T-helper 9 cell (primary cell): ENCODE results near the gene RAMACL.

ENCODE experiments used
- DNase-seq: peaks from one replicate; pipeline ENCODE4 v3.0.0-alpha.2; 2020

The RAMACL gene

DNA sequence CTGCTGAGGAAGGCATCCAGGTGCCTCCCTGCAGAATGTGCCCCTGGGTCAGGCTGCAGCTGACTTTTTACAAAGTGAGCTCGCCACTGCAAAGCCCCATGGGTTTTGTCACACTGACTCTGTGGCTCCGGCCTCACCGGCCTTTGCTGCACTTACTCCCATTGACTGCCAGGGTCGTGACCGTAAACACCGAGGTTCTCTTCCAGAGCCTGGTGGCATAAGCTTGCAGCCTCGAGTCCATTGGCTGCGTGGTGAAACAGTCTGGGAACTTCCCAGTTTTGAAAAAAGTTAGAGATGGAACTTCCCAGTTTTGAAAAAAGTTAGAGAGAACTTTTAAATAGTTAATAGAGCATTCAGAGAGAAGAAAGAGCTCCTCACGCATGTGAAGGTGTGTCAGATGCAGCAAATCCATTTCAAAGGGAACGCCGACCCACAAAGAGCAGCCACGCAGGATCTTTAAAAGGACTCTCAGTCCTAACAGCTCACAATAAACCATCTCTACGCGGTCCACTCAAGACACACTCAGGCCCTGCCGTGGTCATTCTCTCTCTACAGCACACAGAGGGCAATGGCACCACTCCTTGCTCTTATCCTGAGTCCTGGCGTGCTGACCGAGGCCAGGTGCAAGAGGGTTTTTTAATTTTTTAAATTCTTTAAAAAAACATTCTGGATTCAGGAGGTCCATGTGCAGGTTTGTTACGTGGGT, 12.8 kb downstream of the RAMACL start:
- no peak for DNase-seq

DNA sequence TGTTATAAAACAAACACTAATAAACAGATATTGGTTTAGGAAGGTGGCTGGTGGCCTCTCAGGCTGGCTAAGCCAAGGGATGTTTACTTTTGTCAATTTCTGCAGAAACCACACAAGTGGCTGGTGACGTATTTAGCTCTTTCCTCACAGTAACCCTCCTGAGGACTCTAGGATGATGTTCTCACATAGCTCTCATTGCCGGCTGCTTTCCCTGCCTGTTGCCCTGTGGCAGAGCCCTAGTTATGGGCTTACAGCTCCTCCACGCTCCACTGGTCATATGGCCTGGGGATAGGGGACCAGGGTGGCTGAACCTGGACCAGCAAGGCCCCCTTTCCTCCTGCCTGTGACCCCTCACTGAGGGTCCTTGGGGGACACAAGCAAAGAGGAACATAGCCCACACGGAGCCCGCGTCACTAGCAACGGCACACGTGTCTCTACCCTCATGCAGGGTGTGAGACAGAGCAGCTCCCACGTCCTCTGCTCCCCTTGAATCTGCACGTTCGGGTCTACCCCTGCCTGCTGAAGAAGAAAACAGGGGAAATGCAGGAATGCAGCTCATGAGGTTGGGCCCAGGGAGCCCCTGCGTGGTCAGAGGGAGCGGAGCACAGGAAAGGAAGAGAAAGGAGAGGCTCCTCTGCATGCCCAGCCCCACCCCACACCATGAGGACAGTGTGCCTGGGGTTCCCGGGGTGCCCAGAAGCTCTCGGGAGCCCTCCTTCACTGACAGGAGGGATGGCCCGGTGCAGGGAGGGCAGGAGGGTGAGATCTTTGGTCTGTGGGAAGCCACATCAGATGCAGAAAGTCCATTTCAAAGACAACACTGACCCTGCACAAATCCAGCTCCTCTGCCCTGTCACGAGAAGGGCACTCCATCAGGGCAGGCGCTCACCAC, 13.9 kb downstream of the RAMACL start:
- no peak for DNase-seq

DNA sequence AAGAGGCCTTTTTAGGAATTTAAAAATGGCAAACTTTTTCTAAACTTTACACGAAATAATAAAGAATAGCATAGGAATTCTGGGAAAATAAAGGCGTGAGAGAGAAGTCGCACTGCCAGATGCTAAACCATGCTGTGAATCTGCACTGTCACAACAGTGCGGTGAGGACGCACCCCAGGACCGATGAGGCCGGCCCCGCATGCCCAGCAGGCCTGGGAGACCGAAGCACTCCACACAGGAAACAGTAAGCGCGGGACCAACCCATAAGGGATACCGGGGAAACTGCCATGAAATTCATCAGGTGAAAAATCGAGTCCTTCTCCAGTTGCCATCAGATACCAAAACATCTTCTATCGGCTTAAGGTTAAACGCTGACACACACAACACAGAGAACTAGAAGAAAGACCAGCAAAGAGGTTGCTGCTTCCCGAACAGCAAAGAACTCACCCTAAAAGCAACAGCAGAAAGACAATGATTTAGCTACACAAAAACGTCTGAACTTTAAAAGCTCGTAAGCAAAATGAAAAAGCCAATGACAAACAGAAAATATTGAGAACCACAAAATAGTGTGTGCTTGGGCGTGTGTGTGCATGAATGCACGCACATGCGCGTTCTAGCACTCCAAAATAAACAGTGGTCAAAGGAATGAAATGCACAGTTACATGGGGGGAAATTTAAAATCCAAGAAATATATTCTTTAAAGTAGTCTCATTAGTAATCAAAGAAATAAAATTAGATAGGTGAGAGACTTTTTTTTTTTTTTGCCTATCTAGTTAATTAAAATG, 15.4 kb downstream of the RAMACL start:
- no peak for DNase-seq

DNA sequence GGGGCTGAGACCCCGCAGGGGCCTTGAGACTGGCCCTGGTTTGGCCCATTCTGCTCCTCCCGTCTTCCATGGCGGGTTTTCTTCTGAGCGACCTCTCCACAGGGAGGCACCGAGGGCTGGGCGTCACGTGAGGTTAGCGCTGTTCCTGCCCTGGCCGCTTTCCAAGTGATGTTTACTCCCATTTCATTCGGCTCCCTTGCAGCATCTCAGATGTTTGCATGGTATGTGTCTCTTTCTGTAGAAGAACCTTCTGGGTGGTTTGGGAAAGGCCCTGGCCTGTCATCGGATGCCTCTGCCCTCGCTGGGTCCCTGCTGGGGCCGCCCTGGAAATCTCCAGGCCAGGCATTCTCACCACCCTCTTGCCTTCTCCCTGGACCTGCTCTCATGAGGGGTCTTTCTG, 17.3 kb downstream of the RAMACL start:
- DNase-seq, result no peak

DNA sequence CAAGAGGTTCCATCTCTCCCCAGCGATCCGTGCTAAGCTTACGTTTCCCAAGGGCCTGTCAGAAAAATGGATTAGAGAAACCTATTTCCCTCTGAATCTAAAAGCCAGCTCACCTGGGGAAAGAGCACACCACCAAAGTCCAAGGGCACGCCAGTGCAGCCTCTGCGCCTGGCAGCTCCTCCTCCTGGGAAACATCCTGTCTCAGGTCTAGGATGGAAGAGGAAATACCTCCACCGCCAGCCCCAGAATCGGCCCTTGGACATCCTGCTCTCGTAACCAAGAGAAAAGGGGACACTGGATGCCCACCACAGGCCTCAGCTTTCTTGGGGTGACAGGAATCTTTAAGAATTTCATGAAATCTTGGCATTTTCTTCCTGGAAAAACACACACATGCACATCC, 18.7 kb downstream of the RAMACL start:
- no peak for DNase-seq

DNA sequence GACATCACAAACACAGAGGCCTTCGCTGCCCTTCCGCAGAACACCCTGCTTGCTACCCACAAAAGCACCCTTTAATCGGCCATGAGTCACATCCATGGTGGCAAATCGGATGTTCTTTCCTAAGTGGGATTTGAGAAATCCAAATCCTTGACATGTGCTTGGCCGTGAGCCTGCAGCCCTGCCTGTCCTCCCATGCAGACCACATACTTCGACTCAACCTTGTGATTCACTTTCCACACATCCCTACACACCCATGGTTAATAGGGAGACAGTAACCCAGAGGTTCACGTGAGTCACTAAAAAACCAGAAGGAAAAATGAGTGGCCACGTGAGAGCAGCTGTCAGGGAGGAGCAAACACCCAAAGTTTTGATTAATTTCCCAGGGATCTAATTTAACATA, 19.4 kb downstream of the RAMACL start:
- DNase-seq, result no peak

DNA sequence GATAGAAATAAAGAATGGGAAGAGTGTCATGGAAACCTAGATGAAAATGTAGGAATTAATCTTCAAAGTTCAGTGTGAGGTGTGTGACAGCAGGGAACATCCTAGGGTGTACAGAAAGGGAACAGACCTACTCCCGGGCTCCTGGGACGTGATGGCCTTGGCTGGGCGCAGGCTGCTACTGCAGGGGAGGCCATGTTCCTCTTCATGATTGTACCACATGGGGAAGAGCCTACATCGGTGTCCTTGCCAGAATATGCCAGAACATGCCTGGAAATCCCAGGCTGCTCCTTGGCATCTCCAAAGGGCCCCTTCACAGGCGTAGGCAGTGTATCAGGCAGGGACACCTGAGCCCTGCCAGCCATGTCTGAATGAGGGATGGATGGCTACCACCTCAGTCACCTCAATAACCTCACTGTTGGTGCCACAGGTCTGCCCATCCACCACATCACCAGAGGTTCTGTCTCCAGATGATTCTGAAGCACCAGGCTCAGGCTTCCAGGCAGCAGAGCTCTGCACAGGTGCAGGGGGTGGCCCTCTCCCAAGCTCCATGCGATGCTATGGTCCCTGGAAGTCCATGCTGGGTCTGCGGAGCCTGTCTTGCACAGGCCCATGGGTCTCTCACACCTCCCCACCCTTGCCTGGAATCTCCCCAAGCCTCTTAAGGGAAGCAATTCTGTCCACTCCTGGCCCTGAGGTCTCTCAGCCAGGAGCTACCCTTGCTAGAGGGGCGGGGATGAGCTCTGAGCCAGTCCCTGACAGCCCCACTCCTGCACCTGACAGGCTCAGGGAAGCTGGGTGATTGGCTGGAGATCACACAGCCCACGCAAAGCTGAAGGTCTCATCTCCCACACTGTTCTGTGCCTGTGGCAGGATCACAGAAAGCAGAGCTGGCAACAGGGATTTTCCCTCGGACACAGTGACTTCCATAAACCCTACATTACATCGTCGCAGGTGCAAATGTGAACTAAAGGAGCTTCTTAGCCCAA, 20.2 kb downstream of the RAMACL start:
- DNase-seq, result no peak

DNA sequence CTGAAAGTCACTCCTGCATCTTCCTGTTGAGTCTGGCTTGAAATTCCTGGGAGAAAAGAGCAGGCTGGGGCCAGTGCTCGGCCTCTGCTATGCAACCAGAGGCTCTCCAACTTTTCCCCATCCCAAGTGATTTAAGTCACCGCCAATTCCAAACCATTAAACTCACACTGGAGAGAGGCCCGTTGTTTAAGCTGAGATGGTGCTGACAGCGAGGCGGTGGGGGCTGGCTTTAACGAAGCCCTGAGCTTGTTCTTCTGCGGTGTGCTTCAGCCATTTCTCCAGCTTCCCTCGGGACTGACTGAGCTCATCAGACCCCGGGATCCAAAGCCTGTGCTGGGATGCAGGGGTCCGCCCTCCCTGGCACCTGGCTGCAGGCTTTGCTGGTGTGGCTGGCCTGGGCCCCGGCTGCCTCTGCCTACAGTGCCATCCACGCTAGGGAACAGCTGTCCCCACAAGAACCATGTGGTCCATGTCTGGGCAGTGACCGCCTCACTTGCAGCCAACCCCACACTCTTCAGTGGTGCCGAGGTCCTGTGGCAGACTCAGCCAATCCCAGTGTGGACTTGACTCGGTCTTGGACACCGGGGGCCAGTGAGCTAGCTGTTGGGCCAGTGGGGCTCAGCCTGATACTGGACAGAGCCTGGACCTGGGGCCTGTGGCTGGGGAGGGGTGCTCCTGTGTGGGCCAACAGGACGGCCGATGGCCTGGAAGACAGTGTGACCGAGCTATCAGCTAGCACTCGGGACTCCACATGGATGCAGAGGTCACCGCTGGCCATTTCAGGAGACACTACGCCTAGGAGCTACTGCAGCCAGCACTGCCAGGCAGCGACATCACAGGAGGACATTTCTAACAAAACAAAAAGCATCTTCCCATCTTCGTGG, 21.2 kb downstream of the RAMACL start:
- no peak for DNase-seq

DNA sequence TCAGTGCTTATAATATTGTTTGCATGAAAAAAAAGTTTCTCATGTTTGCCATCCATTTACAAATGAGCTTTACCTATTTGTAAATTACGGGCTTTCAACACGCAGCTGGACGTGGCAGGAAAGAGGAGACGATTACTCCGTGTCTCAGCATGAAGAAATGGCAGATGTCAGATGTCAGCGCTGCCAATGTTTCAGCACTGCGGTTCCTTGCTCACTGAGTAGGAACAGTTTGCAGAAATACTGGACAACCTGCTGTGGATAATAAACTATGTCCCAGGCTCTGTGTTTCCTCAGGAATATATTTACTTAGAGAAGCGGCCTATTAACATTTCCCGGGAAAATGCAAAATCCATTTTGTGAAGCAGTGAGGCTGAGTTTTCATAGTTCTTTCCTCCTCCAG, 22.7 kb downstream of the RAMACL start:
- DNase-seq, result no peak

DNA sequence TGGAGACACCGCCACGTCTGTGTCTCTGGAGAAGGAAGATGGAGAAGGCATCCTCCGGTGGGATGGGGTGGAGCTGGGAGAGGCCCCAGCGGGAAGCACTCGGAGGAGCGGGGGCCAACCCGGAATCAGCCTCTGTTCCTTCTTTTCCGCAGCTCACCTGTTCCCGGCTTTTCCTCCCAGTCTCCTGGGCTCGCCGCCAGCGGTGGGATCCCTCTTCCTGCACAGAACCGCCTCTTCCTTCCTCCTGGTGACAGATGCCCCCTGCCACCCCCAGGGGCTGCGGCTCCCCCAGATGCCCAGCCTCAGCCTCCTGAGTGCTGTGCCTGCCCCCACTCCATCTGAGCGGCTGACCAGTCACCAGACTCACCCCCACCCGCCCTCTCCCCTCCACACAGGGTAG, 23.3 kb downstream of the RAMACL start:
- DNase-seq, result no peak

DNA sequence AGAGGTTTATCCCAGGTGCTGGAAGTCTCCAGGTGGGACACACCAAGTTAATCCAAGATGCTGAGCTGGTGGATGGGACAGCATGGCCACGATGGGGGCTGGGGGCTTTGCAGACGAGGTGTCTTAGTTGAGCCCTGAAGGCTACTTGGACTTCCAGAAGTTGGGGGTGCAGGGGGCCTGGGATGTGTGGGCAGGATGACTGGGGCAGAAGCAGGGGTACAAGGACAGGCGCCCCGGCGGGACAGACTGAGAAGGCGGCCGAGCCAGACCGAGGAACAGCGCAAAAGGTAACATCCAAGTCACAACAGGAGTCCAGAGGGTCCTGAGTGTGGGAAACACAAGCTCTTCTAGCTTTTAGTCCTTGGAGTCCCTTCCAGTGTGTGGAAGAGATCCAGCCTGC, 23.8 kb downstream of the RAMACL start:
- DNase-seq, result no peak

DNA sequence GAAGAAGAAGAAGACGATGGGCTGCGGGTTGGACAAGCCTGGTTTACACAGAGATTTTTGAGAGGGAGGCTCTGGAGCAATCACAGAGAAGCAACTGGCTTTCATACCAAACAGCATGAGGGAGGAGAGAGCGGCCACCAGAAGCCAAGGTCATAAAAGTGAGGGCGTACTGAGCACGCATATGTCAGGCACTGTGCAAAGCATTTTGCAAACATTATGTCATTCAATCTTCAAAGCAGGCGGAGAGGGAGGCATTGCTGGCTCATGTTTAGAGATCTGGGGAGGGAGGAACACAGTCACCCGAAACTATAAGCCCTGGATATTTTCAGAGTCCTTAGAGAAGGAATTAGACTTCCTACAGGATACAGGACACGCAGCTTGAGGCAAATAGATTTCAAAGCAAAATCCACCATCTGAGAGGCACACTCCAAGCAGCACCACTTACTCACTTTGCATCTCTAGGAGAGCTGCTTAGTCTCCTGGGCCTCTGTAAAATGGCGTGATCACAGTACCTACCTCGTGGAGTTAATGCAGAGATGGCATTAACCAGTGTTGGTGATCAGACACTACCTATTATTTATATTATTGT, 24.6 kb downstream of the RAMACL start:
- DNase-seq, result no peak

DNA sequence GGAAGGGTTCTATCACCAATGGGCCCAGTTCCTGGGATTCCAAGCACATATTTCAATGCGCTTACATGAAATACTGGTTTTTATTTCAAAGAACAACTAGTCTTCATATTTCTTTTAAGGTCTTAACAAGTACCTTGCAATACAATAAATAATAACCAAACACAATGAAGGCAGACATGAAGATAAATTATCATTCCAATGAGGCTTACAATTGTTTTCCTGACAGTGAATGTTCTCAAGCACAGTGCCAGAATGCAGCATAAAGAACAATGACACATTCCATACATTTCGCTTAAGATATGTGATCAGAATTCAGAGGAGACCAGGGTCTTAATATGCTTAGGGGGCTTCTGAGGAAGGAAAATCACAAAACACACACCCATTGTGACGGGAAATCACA, 26.3 kb downstream of the RAMACL start:
- no peak for DNase-seq

DNA sequence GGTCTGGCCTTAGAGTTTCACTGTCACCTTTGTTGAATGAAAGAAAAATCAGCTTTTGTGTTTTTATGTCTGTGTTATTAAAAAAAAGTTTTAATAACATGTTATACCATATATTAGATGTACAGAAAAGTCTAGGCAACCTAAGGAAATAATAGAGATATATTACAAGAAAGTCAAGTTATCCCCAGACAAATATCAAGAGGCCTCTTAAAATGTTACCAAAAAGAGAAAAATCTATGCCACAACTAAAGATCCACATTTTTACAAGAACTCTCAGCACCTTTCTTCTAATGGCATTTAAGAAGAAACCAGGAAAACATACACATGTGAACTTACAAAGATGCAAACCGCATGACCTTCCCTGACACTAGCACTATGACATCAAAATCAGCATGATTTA, 26.8 kb downstream of the RAMACL start:
- DNase-seq, result no peak

DNA sequence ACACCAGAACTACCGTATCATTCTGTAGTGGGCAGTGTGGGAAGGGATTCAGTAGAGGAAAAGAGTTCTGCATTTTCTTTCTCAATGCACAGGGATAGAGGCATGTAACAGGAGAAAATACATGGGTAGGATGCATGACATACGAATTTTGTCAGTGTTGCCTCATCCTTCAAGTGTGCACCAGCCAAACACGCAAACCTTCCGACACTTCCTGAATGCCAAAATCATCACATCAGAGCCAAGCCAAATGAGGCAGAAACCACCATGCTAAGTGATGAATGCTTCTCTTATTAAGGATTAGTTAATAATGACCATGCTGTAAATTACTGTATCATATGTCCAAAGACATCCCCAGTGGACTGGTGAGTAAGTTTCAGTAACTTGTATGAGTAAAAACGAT, 27.3 kb downstream of the RAMACL start:
- DNase-seq, result no peak

DNA sequence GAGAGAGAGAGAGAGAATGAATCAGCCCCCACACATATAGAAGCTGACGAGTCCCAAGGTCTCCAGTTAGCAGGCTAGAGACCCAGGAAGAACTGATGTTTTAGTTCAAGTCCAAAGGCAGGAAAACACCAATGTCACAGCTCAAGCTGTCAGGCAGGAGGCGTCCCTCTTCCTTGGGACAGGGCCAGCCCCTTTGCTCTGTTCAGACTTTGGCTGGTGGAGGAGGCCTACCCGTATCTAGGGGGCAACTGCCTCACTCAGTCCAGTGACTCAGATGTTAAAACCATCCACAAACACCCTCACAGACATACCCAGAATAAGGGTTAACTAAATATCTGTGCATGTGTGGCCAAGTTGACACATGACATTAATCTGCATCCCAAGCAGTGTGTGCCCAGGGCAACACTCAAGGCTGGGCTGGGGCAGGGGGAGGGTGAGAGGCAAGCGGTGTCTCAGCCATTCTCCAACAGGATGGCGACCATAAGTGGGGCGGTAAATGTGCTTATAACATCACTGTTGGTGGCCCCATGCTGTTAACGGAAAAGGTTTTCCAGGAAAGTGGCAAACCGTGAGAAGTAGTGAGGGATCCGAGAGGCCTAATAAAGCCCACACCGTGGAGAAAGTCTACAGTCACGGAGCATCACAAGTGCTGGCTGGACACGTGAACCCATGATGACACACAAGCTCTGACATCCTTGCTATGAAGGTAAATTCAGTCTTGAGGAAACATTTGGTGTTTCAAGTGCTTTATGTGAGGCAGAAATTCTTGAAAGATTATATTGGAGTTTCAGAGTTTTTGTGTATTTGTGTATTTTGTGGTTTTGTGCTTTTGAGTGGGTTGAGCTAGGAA, 28.1 kb downstream of the RAMACL start:
- DNase-seq, result no peak

DNA sequence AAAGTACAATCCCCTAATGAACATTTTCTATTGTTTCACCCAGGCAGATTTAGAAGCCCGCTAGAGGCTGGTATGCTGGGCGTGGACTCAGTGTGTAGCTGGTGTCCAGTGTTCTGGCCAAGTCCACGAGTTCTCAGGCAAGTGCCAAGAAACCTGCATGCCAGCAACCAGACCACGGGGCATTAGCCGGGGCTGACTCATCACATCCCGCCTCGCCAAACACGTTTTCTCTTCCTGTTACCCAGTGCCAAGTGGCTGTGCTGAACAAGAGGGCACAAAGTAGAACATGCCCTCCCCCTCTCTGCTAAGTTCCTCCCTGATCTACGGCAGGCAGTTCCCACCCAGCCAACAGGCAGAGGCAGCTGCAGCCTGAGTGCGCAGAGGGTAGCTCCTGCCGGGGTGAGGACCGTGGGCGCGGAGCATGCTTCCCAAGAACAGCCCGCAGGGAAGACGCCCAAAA, 29.6 kb downstream of the RAMACL start:
- no peak for DNase-seq

DNA sequence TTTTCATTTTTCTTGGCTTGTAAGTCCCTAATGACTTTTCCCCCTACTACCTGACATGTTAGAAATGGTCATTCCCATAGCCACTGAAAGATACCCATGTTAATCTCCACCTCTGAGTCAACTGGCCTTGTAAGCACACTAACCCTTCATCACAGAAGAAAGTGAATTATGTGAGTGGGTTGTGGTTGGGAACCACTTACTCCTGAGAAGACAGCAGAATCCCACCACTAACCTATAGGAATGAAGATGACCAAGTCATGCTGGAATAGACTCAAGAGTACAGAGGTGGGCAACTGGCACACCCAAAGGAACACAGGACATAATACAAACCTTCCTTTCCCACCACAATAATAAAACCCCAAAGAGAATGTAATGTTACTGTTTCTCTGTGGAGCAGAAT, 30.1 kb downstream of the RAMACL start:
- DNase-seq, result no peak

DNA sequence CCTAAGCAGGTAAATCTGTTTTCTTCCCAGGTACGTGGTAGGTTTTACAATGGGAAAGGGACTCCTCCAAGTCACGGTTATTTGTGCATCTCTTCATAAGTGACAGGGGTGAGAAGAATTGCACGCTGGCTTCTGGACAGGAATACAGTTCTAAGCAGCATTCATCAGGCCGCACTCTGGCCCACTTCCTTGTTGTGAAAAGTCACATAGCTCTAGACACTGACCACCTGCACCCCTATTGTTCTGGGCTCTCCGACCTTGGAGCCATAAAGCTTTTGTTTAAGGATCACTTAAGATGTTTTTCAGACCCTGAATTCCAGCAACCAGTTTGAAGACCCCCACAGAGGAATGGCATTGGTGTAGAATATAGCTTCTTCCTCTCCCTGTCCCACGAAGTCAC, 31.4 kb downstream of the RAMACL start:
- no peak for DNase-seq

DNA sequence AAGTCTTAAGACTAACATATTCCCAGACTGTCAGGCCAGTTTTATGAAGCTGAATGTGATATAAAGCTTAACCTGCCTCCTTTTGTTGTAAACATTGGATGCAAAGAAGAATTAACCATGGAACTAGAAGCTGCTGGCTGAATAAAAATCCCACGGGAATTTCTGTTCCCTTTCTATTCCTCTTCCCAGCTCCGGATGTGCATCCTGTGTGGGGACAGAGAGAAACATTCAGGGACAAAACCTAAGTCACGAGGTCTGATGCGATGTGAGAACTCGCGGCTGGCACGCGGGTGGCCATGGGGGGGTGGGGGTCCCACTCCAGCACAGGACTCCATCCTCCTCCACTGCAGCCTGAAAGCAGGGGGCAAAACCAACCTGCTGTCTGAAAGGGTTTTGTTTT, 32.2 kb downstream of the RAMACL start:
- DNase-seq, result no peak
